ENCODE measurements around the gene MBNL1.

MBNL1 gene

GRCh38 chr3:152513301-152513960, 244.7 kb downstream of the MBNL1 start:
- H3K4me3 ChIP-seq (ENCODE audit: low read depth in 1 of 5, low read length in 5 of 5) = no peak overlapping the region
- no peaks in the 10 kb centered on the region for H3K27me3 ChIP-seq (ENCODE audit: control insufficient read depth in 5 of 5, insufficient read depth in 4 of 5, low read length in 5 of 5)
- H3K36me3 ChIP-seq (ENCODE audit: control insufficient read depth in 5 of 5, insufficient read depth in 5 of 5, low read length in 5 of 5) = no peaks in the 10 kb centered on the region
- no peak overlapping the region for H3K9ac ChIP-seq (ENCODE audit: low read length in 5 of 5)
- no peak overlapping the region for H3K27ac ChIP-seq (ENCODE audit: low read depth, low read length)
- peaks cover 0 to 4% (median 0%) of the 10 kb centered on the region in 5 donors for H3K4me1 ChIP-seq (ENCODE audit: control insufficient read depth in 5 of 5, insufficient read depth in 5 of 5, low read length in 5 of 5)
- no peaks in the 10 kb centered on the region for H3K9me3 ChIP-seq (ENCODE audit: control insufficient read depth in 5 of 5, low read length in 5 of 5)

Data from subcutaneous abdominal adipose tissue (tissue), 5 donors.